Activated naive CD4-positive, alpha-beta T cell treated with anti-CD3 and anti-CD28 coated beads, Interleukin-2, amount 50 U/mL, for 24 hours (primary cell): ENCODE measurements around the gene FAM240A.

ENCODE experiments used
- H3K27ac Mint-ChIP-seq: one replicate; pipeline ENCODE4 v1.8.0; 2021; ENCODE audit warnings: mild to moderate bottlenecking, mixed read lengths
- H3K27me3 Mint-ChIP-seq: one replicate; pipeline ENCODE4 v1.8.0; 2021; ENCODE audit warnings: mixed read lengths
- H3K36me3 Mint-ChIP-seq: one replicate; pipeline ENCODE4 v1.8.0; 2021; ENCODE audit warnings: mixed read lengths
- H3K4me1 Mint-ChIP-seq: one replicate; pipeline ENCODE4 v1.8.0; 2021; ENCODE audit warnings: mixed read lengths
- H3K4me3 Mint-ChIP-seq: one replicate; pipeline ENCODE4 v1.8.0; 2021; ENCODE audit warnings: mild to moderate bottlenecking, mixed read lengths
- H3K9me3 Mint-ChIP-seq: one replicate; pipeline ENCODE4 v1.8.0; 2021; ENCODE audit warnings: mixed read lengths

Gene FAM240A

DNA sequence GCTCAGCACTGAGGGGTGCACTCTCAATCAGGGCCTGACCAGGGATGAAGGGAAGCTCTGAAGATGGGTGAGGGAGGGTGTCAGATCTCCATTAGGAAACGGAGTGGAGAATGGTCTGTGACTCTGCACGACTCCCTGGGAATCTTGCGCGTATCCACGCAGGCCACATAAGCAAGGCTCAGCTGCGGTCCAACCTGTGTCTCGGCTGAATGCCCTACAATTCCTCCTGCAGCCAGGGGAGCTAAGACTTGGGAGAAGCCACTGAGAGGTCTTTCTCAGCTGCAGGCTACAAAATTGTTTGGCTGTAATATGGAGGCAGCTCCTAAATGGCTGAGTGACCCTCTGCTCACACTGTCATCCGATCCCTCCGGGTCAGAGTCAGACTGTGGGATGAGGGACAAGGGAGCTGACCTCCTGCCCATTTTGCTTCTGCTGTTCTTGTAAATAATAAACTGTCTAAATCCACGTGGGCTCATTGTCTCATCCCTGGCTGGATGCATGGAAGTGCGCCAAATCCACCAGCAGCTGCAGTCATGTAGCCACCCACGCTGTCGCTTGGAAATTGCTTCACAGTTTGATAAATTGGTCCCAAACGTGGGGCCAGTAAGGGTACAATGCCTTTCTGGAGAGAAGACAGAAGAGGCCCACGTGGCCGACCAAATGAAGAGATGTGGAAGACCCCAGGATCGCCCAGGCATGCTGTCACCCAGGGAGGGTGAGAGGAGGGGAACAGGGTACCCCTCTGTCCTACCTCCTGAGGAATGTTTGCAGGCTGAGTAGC, 50.6 kb downstream of the FAM240A start:
- Mint-ChIP-seq H3K4me3 (no peak overlapping the region), H3K27ac (peak overlapping the region; percentile 79), H3K9me3 (no peaks in the 10 kb centered on the region), H3K27me3 (peaks cover 1% of the 10 kb centered on the region), H3K36me3 (no peaks in the 10 kb centered on the region), H3K4me1 (no peaks in the 10 kb centered on the region)

DNA sequence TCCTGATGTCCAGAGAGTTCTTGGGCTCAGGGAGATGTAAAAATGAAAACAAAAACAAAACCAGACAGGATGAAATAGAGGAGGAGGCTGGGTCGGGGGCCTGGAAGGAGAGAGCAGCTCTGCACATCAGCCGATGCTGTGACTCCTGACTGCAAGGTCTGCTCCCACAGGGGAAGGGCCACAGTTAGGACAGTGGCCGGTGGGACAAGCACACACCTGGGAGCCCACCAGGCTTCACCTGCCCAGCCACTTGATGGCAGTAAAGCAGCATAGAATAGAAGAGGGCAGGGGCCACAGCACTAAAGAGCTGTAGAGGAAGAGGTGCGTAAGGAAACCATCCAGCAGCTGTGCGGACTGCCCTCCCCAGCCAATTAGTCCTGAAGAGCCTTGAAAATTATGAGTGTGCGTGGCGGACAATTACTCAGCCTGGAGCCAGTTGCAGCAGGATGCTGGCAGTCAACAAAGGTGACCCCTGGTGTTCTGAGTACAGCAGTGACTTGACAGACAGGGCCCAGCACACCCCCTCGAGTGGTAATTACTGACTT, 51.3 kb downstream of the FAM240A start:
- Mint-ChIP-seq H3K9me3 (no peaks in the 10 kb centered on the region), H3K27me3 (peaks cover 1% of the 10 kb centered on the region), H3K27ac (peak overlapping the region; percentile 79), H3K4me1 (no peaks in the 10 kb centered on the region), H3K36me3 (no peaks in the 10 kb centered on the region), H3K4me3 (no peak overlapping the region)

DNA sequence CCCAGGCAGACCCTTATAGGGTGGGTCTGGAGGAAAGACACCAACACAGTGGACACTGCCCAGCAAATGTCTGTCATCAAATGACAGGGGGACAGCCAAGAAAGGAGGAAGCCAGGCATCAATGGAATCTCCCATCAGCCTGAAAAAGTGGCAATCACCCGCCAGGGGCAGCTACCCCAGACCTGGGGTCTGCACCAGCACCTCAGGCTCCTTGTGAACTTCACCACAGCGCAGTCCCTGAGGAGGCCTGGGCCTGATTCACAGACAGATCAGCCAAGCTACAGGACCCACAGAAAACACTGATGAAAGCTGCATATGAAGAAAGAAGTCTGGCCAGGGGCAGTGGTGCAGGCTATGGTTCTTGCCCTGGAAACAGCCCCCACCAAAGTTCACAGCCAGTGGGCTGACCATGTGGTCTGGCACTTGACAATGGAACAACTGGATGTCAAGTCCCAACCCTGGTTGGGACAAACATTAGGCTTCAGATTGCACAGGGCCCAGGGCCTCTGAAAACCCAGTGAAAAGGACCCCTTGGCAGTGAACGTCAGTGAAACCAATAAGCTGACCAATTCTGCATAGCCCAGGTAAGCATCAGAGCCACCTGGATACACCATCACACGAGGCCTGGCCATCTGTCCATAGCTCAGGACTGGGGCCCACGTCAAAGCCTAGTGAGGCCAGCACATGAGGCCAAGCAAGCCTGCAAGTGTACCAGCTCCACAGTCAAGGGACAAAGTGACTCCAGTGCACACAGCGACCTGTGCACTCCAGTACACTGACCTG, 52.1 kb downstream of the FAM240A start:
- Mint-ChIP-seq H3K36me3 (no peaks in the 10 kb centered on the region), H3K4me1 (no peaks in the 10 kb centered on the region), H3K27ac (no peak overlapping the region), H3K27me3 (peaks cover 1% of the 10 kb centered on the region), H3K4me3 (no peak overlapping the region), H3K9me3 (no peaks in the 10 kb centered on the region)

DNA sequence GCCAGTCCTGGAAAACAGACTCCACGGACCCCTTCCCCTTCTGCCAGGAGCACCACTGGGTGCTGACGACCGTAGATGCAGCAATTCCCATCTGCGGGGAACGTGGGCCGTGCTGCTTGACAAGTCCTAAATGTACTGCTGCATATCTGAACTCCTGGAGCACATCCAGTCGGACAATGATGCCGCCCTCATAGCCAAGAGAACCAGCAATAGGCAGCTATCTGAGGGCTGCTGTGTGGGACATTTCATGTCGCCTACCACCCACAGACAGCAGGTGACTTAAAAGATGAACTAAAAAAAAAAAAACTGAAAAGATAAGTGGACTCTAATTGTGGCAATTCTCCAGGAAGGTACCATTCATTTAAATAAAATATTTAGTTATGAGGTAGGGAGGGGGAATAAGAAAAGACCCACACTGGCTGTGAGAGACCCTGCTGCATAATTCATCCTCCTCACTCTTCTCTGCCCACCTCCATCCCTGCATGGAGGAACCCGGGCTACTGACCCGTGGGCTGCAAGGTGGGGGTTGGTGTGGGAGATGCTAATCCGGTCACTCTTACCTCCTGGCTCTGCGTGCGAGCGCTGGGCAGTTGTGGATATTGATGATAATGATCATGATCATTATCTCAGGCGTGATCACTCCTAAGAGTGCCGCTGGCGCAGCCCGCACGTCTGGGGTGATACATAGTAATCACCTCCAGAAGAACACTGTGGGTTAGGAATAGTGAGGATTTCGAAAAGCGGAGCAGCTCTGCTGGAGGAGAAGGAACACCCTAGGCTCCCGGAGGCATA, 52.8 kb downstream of the FAM240A start:
- H3K4me3 Mint-ChIP-seq: no peak overlapping the region
- H3K27ac Mint-ChIP-seq: no peak overlapping the region
- no peaks in the 10 kb centered on the region for H3K9me3 Mint-ChIP-seq
- no peaks in the 10 kb centered on the region for H3K4me1 Mint-ChIP-seq
- peaks cover 1% of the 10 kb centered on the region for H3K27me3 Mint-ChIP-seq
- H3K36me3 Mint-ChIP-seq: no peaks in the 10 kb centered on the region

DNA sequence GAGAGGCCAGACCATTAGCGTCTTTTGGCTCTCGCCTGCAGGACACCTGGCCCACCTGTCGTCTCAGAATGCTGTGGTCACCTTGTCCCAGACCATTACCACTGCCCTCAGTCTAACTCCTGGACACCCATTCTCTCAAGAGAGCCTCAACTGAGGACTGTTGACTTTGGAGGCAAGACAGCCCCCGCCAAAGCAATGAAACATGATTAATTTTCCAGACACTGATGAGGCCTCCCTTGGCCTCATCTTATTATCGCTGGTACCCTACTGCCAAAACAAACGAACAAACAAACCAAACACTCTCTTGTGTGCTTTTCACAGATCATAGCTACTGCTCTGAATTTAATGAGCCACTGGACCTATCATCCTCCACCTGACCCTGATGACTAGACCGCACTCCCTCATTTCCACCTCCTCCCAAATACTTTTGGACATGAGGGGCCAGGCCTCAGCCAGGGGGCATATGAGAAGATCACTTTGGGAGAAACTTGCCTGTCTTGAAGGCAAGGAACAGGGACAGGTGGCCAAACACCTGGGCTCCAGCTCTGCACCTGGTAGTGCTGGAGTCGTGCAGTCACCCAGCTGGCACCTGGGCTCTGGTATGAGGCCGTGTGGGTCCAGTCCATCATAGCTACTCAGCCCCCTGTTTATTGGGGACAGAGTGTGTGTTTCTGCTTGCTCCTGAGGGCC, 53.6 kb downstream of the FAM240A start:
- Mint-ChIP-seq H3K4me3 (no peak overlapping the region), H3K27me3 (peaks cover 1% of the 10 kb centered on the region), H3K9me3 (no peaks in the 10 kb centered on the region), H3K4me1 (no peaks in the 10 kb centered on the region), H3K36me3 (no peaks in the 10 kb centered on the region), H3K27ac (no peak overlapping the region)

DNA sequence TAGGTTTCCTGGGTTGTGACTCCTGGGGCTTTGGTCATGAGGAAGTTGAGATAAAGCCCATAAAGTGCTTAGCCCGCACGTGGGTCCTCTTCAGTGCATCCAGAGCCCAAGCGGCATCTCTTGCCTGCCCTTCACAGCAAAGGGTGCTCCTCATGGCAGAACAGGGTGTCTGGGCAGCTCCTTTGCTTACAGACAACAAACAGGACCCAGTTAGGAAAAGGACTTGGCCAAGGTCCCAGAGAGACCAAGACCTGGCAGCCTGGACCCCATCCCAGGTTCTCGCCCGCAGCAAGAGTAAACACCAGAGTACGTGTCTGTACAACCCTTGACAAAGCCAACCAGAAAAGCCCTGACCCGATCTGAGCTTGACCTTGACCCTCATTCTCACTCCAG, 54.1 kb downstream of the FAM240A start:
- no peak overlapping the region for H3K27ac Mint-ChIP-seq
- no peak overlapping the region for H3K4me3 Mint-ChIP-seq
- no peaks in the 10 kb centered on the region for H3K36me3 Mint-ChIP-seq
- H3K27me3 Mint-ChIP-seq: peaks cover 1% of the 10 kb centered on the region
- H3K9me3 Mint-ChIP-seq: no peaks in the 10 kb centered on the region
- H3K4me1 Mint-ChIP-seq: no peaks in the 10 kb centered on the region

DNA sequence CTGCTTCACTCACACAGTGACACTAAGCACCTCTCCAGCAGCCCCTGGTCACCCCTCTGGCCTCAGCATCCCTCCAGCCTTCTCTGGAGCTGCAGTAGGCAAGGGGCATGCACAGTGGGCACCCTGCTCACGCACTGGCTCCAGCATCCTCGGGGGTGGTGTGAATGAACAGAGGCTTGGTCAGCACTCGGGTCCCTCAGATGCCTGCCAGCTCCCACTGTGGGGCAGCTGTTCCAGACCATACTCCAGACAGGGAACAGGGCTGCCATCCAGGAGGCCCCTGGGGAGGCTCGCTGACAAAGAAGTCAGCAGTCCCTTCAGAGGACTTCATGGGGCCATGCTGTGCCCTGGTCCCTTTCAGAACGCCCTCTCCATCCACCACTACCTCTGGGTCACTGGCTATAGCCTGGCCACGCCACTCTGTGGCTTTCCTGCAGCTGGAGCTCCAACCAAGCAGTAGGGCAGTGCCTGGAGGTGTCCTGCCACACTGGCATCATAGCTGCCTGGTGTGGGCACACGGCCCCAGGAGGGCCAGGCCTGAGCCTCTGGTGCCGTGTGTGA, 54.8 kb downstream of the FAM240A start:
- Mint-ChIP-seq H3K9me3 (no peaks in the 10 kb centered on the region), H3K4me1 (no peaks in the 10 kb centered on the region), H3K27me3 (no peaks in the 10 kb centered on the region), H3K27ac (no peak overlapping the region), H3K36me3 (no peaks in the 10 kb centered on the region), H3K4me3 (no peak overlapping the region)

DNA sequence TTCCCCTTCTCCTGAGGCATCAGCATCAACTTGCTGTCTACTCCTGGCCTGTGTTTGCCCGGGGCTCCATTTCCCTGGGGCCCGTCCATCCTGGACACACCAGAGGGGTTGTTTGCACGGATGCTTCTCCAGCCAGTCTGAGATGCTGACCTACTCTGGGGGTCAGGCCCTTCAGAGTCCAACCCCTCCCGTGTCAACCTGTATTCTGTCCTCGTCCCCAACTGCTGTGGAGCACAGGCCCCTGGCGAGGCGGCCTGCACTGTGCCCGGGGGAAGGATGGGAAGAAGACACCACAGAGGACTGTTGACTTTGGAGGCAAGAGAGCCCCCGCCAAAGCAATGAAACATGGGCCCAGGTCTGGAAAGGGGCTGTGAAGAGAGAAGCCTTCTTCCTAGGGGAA, 55.3 kb downstream of the FAM240A start:
- Mint-ChIP-seq H3K9me3 (no peaks in the 10 kb centered on the region), H3K36me3 (no peaks in the 10 kb centered on the region), H3K4me1 (no peaks in the 10 kb centered on the region), H3K27me3 (no peaks in the 10 kb centered on the region), H3K27ac (peak overlapping the region; percentile 30), H3K4me3 (no peak overlapping the region)

DNA sequence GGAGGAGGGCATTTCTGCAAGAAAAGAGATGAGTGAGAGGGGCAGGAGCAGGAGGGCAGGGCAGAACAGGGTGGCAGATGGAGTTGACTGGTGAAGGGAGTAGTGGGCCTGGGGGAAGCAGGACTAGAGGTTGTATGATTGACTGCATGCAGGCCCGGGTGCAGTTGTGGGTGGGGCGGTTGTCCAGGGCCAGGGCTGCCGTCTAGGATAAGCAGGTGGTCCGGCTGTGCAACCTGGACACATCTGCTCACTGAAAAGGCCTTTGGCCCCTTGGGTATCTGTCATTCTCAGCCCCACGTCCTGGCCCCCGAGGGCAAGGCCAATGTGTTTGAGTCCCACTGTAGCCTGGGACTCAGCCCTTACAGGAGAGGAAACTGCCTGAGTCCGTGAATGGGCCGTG, 55.8 kb downstream of the FAM240A start:
- peak overlapping the region; percentile 30 for H3K27ac Mint-ChIP-seq
- no peaks in the 10 kb centered on the region for H3K27me3 Mint-ChIP-seq
- no peaks in the 10 kb centered on the region for H3K4me1 Mint-ChIP-seq
- H3K36me3 Mint-ChIP-seq: no peaks in the 10 kb centered on the region
- H3K9me3 Mint-ChIP-seq: no peaks in the 10 kb centered on the region
- no peak overlapping the region for H3K4me3 Mint-ChIP-seq

DNA sequence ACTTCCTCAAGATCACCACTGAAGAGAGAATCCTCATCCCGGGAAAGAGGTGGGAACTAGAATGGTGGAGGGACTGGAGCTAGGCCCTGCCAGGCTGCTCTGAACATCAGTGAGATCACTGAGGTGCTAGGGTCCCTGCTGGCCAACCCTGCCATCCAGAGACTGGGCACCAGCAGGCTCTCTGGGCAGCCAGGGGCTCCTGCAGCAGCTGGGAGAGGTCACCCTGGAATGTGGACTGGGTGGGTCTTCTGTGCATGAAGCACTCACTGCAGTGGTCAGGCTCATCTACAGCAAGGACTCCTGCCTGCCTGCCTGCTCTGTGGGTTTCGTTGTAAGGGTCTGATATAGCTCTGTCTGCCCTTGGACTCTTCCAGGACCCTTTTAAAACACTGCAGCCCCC, 56.3 kb downstream of the FAM240A start:
- H3K36me3 Mint-ChIP-seq: peaks cover 2% of the 10 kb centered on the region
- H3K27me3 Mint-ChIP-seq: no peaks in the 10 kb centered on the region
- H3K4me3 Mint-ChIP-seq: no peak overlapping the region
- no peaks in the 10 kb centered on the region for H3K9me3 Mint-ChIP-seq
- no peaks in the 10 kb centered on the region for H3K4me1 Mint-ChIP-seq
- no peak overlapping the region for H3K27ac Mint-ChIP-seq

DNA sequence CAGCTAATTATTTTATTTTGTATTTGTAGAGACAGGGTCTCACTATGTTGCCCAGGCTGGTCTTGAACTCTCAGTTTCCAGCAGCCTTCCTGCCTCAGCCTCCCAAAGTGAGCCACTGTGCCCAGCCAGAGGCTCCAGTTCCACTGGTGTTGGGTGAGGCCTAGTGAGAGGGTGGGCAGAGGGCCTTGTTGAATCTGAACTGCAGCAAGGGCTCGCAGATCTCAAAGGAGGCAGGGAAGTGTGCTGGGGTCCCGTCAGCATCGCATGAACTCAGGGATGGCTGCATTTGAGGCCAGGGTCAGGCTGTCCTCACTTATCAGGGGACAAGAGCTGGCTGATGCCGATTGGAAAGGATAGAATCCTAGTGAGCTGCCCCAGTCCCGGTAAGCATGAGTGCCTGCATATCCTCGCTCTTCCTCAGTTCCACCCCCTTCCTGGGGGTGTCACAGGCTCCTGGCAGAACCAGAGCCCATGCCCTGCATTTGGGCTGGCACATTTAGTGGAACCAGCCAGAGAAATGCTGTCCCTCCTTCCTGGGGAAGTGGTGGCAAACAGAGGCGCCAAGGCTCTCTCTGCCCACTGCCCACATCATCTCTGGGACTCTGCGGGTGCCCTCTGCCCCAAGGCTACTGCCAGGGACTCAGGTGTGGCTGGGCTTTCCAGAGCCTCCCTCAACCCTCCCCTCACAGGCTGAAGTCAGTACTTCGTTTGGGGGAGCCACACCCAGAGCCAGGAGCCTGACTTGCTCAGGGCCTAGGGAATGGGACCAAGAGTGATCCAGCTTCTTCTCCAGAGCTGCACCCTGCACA, 57.1 kb downstream of the FAM240A start:
- no peaks in the 10 kb centered on the region for H3K9me3 Mint-ChIP-seq
- H3K27ac Mint-ChIP-seq: peak overlapping the region; percentile 51
- H3K4me1 Mint-ChIP-seq: no peaks in the 10 kb centered on the region
- H3K4me3 Mint-ChIP-seq: no peak overlapping the region
- H3K27me3 Mint-ChIP-seq: no peaks in the 10 kb centered on the region
- H3K36me3 Mint-ChIP-seq: peaks cover 2% of the 10 kb centered on the region

DNA sequence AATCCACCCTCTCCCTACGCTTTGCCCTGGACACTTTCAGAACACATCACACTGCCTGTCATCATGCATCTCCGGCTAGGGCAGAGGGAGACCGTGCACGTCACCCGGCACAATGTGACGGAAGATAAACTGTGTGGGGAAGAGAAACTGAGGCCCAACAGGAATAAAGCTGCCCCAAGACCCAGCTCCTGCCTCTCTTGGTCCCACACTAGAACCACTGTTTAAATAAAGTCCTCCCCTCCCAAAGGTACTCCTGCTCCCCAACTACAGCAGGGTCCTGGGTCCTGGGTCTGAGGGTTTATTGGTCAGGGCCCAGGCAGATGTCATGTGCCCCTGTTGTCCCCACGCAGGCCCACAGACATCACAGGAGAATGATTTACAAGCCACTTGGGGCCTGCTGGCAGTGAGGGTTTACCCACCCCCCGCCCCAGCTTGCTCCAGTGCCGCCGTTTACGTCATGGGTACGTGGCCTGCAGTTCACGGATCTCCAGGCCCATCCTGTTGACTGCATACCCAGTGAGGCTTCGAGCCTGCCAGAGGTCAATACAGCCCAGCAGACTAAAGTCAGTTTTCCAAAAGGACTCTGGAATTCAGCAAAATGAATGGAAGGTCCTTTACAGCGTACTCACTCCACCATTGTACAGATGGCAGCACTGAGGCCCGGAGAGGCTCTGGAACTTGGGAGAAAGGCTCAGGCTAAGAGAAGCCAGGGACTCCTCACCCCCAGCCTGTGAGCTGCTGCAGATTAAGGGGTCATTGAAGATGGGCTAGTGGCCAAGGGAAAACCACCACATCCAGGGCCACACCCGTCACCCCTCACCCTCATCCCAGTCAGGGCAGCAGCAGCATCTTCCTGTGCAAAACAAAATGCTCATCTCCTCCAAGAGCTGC, 57.9 kb downstream of the FAM240A start:
- no peaks in the 10 kb centered on the region for H3K27me3 Mint-ChIP-seq
- no peaks in the 10 kb centered on the region for H3K4me1 Mint-ChIP-seq
- no peaks in the 10 kb centered on the region for H3K9me3 Mint-ChIP-seq
- no peak overlapping the region for H3K4me3 Mint-ChIP-seq
- H3K36me3 Mint-ChIP-seq: peaks cover 2% of the 10 kb centered on the region
- no peak overlapping the region for H3K27ac Mint-ChIP-seq

DNA sequence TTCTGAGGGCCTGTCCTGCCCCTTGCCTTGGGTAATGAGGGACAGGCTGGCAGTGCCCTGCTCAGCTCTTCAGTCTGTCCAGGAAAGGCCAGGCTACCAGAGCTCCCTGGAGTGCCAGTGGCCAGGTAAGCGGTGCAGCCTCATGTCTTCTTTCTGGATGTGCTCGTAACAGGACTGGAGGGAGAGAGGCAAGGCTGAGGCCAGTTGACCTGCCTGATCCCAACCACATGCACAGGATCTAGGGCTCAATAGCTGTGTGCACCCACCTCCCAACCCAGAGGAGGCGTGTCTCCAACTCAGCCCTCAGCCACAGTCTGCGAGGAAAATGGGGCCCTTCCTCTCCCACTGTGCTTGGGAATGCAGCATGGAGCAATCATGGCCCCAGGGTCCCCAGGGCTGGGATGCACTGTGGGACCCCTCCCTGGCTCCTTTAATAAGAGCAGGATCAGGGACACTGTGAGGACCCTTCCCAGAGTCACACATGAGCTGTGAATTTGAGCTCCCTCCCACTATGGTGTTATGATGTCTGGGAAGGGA, 58.6 kb downstream of the FAM240A start:
- Mint-ChIP-seq H3K4me1 (no peaks in the 10 kb centered on the region), H3K36me3 (peaks cover 2% of the 10 kb centered on the region), H3K27me3 (no peaks in the 10 kb centered on the region), H3K4me3 (no peak overlapping the region), H3K27ac (no peak overlapping the region), H3K9me3 (no peaks in the 10 kb centered on the region)
